HEK293 (cell line): ENCODE results near the gene MCM3AP.

Source experiments
- CTCF ChIA-PET: fragments of 350-600 bp; formaldehyde crosslinking; extraction: SDS; loops from one replicate; lab custom pipeline; 2021; ENCODE audit warnings: antibody characterized with exemption; lab: Yijun Ruan, JAX
- POLR2A ChIA-PET: fragments of 300-600 bp; formaldehyde crosslinking; extraction: SDS; loops from one replicate; lab custom pipeline; 2020; ENCODE audit warnings: antibody characterized with exemption, inconsistent platforms; lab: Yijun Ruan, JAX
- H3K27ac ChIP-seq: fragments of 200-500 bp; sonication (Bioruptor generic); 2 replicates; pipeline ENCODE4 v1.5.1; 2014; ENCODE audit warnings: low read depth, low read length, control low read depth, inconsistent platforms; ENCODE audit errors: extremely low read depth
- H3K36me3 ChIP-seq, 2 experiments: fragments of 200-500 bp in 1 of 2; sonication (Bioruptor generic) in 1 of 2; 1 replicate in 1 of 2; 2 replicates in 1 of 2; pipeline ENCODE4 v1.5.1; 2014 to 2017; ENCODE audit warnings: inconsistent platforms in 2 of 2, low read length in 2 of 2; ENCODE audit not compliant: control insufficient read depth in 2 of 2, insufficient read depth in 1 of 2
- H3K4me1 ChIP-seq: fragments of 200-500 bp; sonication (Bioruptor generic); 2 replicates; pipeline ENCODE4 v1.5.1; 2014; ENCODE audit warnings: mild to moderate bottlenecking, low read length, inconsistent platforms; ENCODE audit not compliant: control insufficient read depth, insufficient read depth
- H3K4me3 ChIP-seq: 2 replicates; pipeline ENCODE4 v1.5.1; 2011; ENCODE audit warnings: low read depth, mild to moderate bottlenecking, control low read depth, low read length, moderate library complexity
- H3K9me3 ChIP-seq: fragments of 200-500 bp; sonication (Bioruptor generic); 2 replicates; pipeline ENCODE4 v1.5.1; 2014; ENCODE audit warnings: low read depth, low read length, inconsistent platforms; ENCODE audit not compliant: control insufficient read depth, insufficient read depth
- GFI1B ChIP-seq: fragments of 450-650 bp; formaldehyde crosslinking; IDR thresholded peaks from 2 replicates; pipeline ENCODE4 v1.5.1; 2016; ENCODE audit warnings: missing biosample characterization, missing genetic modification characterization
- MYNN ChIP-seq: fragments of 450-650 bp; formaldehyde crosslinking; IDR thresholded peaks from 2 replicates; pipeline ENCODE4 v1.5.1; 2016; ENCODE audit warnings: missing biosample characterization, missing genetic modification characterization, borderline replicate concordance
- TRIM28 ChIP-seq: IDR thresholded peaks from 2 replicates; pipeline ENCODE4 v1.6.1; 2011; ENCODE audit warnings: low read length, control low read depth, borderline replicate concordance
- ZBTB21 ChIP-seq: fragments of 450-650 bp; formaldehyde crosslinking; IDR thresholded peaks from 2 replicates; pipeline ENCODE4 v1.5.1; 2017; ENCODE audit warnings: missing biosample characterization, missing genetic modification characterization
- ZFP41 ChIP-seq: fragments of 450-650 bp; formaldehyde crosslinking; IDR thresholded peaks from 2 replicates; pipeline ENCODE4 v1.5.1; 2016; ENCODE audit warnings: missing biosample characterization, missing genetic modification characterization, borderline replicate concordance
- ZNF112 ChIP-seq: fragments of 450-650 bp; formaldehyde crosslinking; IDR thresholded peaks from 2 replicates; pipeline ENCODE4 v1.5.0; 2017; ENCODE audit warnings: missing biosample characterization, missing genetic modification characterization
- ZNF140 ChIP-seq: fragments of 450-650 bp; formaldehyde crosslinking; IDR thresholded peaks from 2 replicates; pipeline ENCODE4 v1.5.1; 2016; ENCODE audit warnings: missing biosample characterization, missing genetic modification characterization
- ZNF174 ChIP-seq: fragments of 450-650 bp; formaldehyde crosslinking; IDR thresholded peaks from 2 replicates; pipeline ENCODE4 v1.5.0; 2017; ENCODE audit warnings: missing biosample characterization, mild to moderate bottlenecking, missing genetic modification characterization
- ZNF248 ChIP-seq: fragments of 450-650 bp; formaldehyde crosslinking; IDR thresholded peaks from 2 replicates; pipeline ENCODE4 v1.5.1; 2017; ENCODE audit warnings: missing biosample characterization, missing genetic modification characterization
- ZNF350 ChIP-seq: fragments of 450-650 bp; formaldehyde crosslinking; IDR thresholded peaks from 2 replicates; pipeline ENCODE4 v1.5.0; 2017; ENCODE audit warnings: missing biosample characterization, mild to moderate bottlenecking, missing genetic modification characterization
- ZNF354C ChIP-seq: fragments of 450-650 bp; formaldehyde crosslinking; IDR thresholded peaks from 2 replicates; pipeline ENCODE4 v1.5.1; 2016; ENCODE audit warnings: missing biosample characterization, missing genetic modification characterization, low read depth, borderline replicate concordance
- ZNF416 ChIP-seq: fragments of 450-650 bp; formaldehyde crosslinking; IDR thresholded peaks from 2 replicates; pipeline ENCODE4 v1.5.1; 2016; ENCODE audit warnings: missing biosample characterization, missing genetic modification characterization
- ZNF433 ChIP-seq: fragments of 450-650 bp; formaldehyde crosslinking; IDR thresholded peaks from 2 replicates; pipeline ENCODE4 v1.5.1; 2016; ENCODE audit warnings: missing biosample characterization, missing genetic modification characterization, low read depth
- ZNF544 ChIP-seq: fragments of 450-650 bp; formaldehyde crosslinking; IDR thresholded peaks from 2 replicates; pipeline ENCODE4 v1.5.0; 2017; ENCODE audit warnings: missing biosample characterization, missing genetic modification characterization
- ZNF623 ChIP-seq: fragments of 450-650 bp; formaldehyde crosslinking; IDR thresholded peaks from 2 replicates; pipeline ENCODE4 v1.5.1; 2016; ENCODE audit warnings: missing biosample characterization, missing genetic modification characterization
- ZNF654 ChIP-seq: fragments of 450-650 bp; formaldehyde crosslinking; IDR thresholded peaks from 2 replicates; pipeline ENCODE4 v1.5.1; 2016; ENCODE audit warnings: low read depth, missing biosample characterization, missing genetic modification characterization
- ZNF792 ChIP-seq: fragments of 450-650 bp; formaldehyde crosslinking; IDR thresholded peaks from 2 replicates; pipeline ENCODE4 v1.5.1; 2016; ENCODE audit warnings: missing biosample characterization, missing genetic modification characterization
- TF ChIP-seq, protein P1 (sequence below): fragments of 450-650 bp; formaldehyde crosslinking; IDR thresholded peaks from 2 replicates; pipeline ENCODE4 v1.5.1; 2016; ENCODE audit warnings: missing biosample characterization, missing genetic modification characterization
- TF ChIP-seq, protein P2 (sequence below): fragments of 450-650 bp; formaldehyde crosslinking; IDR thresholded peaks from 2 replicates; pipeline ENCODE4 v1.5.1; 2016; ENCODE audit warnings: missing biosample characterization, missing genetic modification characterization

MCM3AP gene

DNA sequence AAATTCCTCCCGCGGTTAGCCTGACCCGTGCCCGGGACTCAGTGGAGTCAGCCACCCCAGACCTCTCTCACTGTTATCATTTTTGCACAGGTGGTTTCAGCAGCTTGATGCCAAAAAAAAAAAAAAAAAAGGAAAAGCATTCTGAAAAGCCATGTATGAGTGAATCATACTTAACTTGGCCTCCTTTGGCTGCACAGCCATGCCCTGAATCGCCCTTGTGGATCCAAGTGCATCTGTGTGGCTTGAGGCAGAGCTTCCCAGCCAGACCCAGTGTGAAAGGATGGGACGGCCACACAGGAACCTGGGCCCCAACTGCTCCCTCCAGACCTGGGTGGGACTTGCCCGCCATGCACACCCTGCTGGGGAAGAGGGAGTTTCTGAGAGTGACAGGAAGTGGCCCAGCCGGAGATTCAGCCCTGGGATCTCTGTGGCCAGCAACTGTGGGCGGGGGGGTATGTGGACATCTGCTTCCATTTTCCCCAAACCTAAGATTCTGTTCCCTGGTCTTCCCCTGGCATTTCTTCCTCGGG, 9.3 kb upstream of the MCM3AP start (continued):
- TF ChIP-seq, protein P1, sequence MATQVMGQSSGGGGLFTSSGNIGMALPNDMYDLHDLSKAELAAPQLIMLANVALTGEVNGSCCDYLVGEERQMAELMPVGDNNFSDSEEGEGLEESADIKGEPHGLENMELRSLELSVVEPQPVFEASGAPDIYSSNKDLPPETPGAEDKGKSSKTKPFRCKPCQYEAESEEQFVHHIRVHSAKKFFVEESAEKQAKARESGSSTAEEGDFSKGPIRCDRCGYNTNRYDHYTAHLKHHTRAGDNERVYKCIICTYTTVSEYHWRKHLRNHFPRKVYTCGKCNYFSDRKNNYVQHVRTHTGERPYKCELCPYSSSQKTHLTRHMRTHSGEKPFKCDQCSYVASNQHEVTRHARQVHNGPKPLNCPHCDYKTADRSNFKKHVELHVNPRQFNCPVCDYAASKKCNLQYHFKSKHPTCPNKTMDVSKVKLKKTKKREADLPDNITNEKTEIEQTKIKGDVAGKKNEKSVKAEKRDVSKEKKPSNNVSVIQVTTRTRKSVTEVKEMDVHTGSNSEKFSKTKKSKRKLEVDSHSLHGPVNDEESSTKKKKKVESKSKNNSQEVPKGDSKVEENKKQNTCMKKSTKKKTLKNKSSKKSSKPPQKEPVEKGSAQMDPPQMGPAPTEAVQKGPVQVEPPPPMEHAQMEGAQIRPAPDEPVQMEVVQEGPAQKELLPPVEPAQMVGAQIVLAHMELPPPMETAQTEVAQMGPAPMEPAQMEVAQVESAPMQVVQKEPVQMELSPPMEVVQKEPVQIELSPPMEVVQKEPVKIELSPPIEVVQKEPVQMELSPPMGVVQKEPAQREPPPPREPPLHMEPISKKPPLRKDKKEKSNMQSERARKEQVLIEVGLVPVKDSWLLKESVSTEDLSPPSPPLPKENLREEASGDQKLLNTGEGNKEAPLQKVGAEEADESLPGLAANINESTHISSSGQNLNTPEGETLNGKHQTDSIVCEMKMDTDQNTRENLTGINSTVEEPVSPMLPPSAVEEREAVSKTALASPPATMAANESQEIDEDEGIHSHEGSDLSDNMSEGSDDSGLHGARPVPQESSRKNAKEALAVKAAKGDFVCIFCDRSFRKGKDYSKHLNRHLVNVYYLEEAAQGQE (tag by site-specific recombination), result no peak
- TF ChIP-seq MYNN (tag by site-specific recombination) (no peak), GFI1B (tag by site-specific recombination) (no peak)
- TF ChIP-seq, protein P2, sequence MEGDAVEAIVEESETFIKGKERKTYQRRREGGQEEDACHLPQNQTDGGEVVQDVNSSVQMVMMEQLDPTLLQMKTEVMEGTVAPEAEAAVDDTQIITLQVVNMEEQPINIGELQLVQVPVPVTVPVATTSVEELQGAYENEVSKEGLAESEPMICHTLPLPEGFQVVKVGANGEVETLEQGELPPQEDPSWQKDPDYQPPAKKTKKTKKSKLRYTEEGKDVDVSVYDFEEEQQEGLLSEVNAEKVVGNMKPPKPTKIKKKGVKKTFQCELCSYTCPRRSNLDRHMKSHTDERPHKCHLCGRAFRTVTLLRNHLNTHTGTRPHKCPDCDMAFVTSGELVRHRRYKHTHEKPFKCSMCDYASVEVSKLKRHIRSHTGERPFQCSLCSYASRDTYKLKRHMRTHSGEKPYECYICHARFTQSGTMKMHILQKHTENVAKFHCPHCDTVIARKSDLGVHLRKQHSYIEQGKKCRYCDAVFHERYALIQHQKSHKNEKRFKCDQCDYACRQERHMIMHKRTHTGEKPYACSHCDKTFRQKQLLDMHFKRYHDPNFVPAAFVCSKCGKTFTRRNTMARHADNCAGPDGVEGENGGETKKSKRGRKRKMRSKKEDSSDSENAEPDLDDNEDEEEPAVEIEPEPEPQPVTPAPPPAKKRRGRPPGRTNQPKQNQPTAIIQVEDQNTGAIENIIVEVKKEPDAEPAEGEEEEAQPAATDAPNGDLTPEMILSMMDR (tag by site-specific recombination), result no peak

DNA sequence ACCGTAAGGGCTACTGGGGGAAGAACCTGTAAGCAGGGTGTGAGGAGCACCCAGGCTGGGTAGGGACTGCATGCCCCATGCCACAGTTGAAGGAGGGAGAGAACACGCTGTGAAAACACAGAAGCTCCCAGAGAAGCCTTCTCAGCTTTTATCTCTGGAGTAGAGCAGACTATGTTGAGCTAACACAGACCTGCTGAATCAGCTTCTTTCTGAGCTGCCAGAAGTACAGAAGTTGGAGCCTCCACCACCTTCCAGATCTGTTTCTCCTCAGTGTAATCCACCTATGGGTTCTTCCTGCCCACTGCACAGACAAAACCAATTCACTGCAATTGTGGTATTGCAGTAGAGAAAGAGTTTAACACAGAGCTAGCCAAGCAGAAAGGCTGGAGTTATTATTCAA, 6.2 kb upstream of the MCM3AP start:
- ChIA-PET CTCF (no interaction called here), POLR2A (no interaction called here)
- no peak overlapping the region for H3K27ac ChIP-seq

GRCh38 chr21:46289655-46290179, 4.3 kb upstream of the MCM3AP start:
- no peaks in the 10 kb centered on the region for H3K9me3 ChIP-seq
- H3K4me1 ChIP-seq, result peaks cover 4% of the 10 kb centered on the region; the same call in 1 of the 2 replicates
- H3K36me3 ChIP-seq, result peaks cover 0 to 24% of the 10 kb centered on the region in 2 experiments; a peak in 2 of 3 replicates
- no peak overlapping the region for H3K4me3 ChIP-seq
- no peak overlapping the region for H3K27ac ChIP-seq
- POLR2A ChIA-PET, result no interaction called here
- TF ChIP-seq TRIM28, result no peak
- TF ChIP-seq ZNF174, result no peak
- no peak for TF ChIP-seq ZNF140 (tag by site-specific recombination)
- no peak for TF ChIP-seq ZNF416 (tag by site-specific recombination)
- no peak for TF ChIP-seq ZNF354C (tag by site-specific recombination)
- TF ChIP-seq ZNF623 (tag by site-specific recombination), result no peak
- CTCF ChIA-PET, result interaction anchor here (0.6 kb wide), 1 partner anchor 1774 kb away, joined by 3 read pairs; no protein-coding TSS in a partner anchor

More for the DNA sequence above, 6.2 kb upstream of the MCM3AP start:
- TF ChIP-seq ZNF350 (tag by site-specific recombination) (no peak), ZBTB21 (tag by site-specific recombination) (no peak), ZNF112 (tag by site-specific recombination) (no peak), ZNF544 (tag by site-specific recombination) (no peak), ZNF248 (tag by site-specific recombination) (no peak), ZNF654 (tag by site-specific recombination) (no peak), ZNF433 (tag by site-specific recombination) (no peak), ZNF792 (tag by site-specific recombination) (no peak), ZFP41 (no peak)
- no peaks in the 10 kb centered on the region; the same call in 1 of the 2 replicates for H3K4me1 ChIP-seq
- H3K9me3 ChIP-seq, result no peaks in the 10 kb centered on the region
- no peak overlapping the region for H3K4me3 ChIP-seq
- peaks cover 0 to 23% of the 10 kb centered on the region in 2 experiments; a peak in 2 of 3 replicates for H3K36me3 ChIP-seq
